Heart right ventricle (tissue), 16 donors: ENCODE measurements around the gene FRMD6. TPM values are rescaled to one million over a fixed set of nuclear protein-coding genes. Genes with fewer than 3 reads are reported as not detected.

Experiments
- ATAC-seq, 8 donors: fragments of 200-7000 bp; cut with Tn5 transposase; one replicate each; pipeline ENCODE4 v1.9.1; 2020; ENCODE audit warnings: mild to moderate bottlenecking in 8 of 8, moderate library complexity in 8 of 8, moderate number of reproducible peaks in 1 of 8
- DNase-seq, 2 donors: peaks; one replicate each; pipeline ENCODE4 v3.0.0-alpha.2; 2020
- H3K27ac ChIP-seq, 10 donors: fragments of 200-600 bp; sonication (generic) in 2 of 10; one replicate each; pipeline versions ENCODE4 v1.5.0 to v1.8.0; 2020 to 2022; ENCODE audit warnings: mild to moderate bottlenecking in 3 of 10
- H3K27me3 ChIP-seq, 7 donors: fragments of 200-600 bp; one replicate each; pipeline ENCODE4 v1.8.0; 2021 to 2022; ENCODE audit warnings: mild to moderate bottlenecking in 2 of 7
- H3K36me3 ChIP-seq, 9 donors: fragments of 200-600 bp; sonication (generic) in 1 of 9; one replicate each; pipeline versions ENCODE4 v1.5.0 to v1.8.0; 2020 to 2022; ENCODE audit warnings: mild to moderate bottlenecking in 2 of 9
- H3K4me1 ChIP-seq, 9 donors: fragments of 200-600 bp; sonication (generic) in 1 of 9; one replicate each; pipeline versions ENCODE4 v1.5.0 to v1.8.0; 2020 to 2022; ENCODE audit warnings: mild to moderate bottlenecking in 4 of 9
- H3K4me3 ChIP-seq, 10 donors: fragments of 200-600 bp; sonication (generic) in 2 of 10; one replicate each; pipeline versions ENCODE4 v1.5.0 to v1.8.0; 2020 to 2022; ENCODE audit warnings: mild to moderate bottlenecking in 7 of 10, moderate library complexity in 2 of 10
- H3K9me3 ChIP-seq, 11 donors: fragments of 200-600 bp in 10 of 11; sonication (generic) in 2 of 11; one replicate each; pipeline versions ENCODE4 v1.5.0 to v1.8.0; 2013 to 2022; ENCODE audit warnings: mild to moderate bottlenecking in 2 of 11, control low read depth in 1 of 11, moderate library complexity in 1 of 11
- WGBS, 2 donors: extraction: QIAGEN DNeasy Blood & Tissue Kit; methylation state at CpG; one replicate each; pipeline ENCODE4 v1.1.7; 2013; ENCODE audit warnings: inconsistent platforms in 1 of 2; 5-methylcytosine and 5-hydroxymethylcytosine counted together
- intact Hi-C, 10 donors: fragments of 100-400 bp; cut with DNase I; formaldehyde crosslinking; loops; one replicate each; pipeline versions ENCODE4 v1.11.1 to v1.14.2; 2022
- polyA plus RNA-seq, 2 donors: library from polyadenylated mRNA; stranded (reverse); fragments of 200-250 nt; gene quantifications; one replicate each; pipeline ENCODE4 v1.2.3, GENCODE V29; 2013
- total RNA-seq, 10 donors: library from RNA; stranded (reverse); fragmentation: NEBNext Ultra II Directional in 3 of 10; extraction: Animal tissue kit (Norgen Biotek cat#: 25700) in 3 of 10; gene quantifications; one replicate each; pipeline versions ENCODE4 v1.2.1 to v1.2.4, GENCODE V29; 2021 to 2023
- TF ChIP-seq, protein P1 (sequence below), 9 donors: fragments of 200-600 bp; sonication (generic) in 2 of 9; IDR thresholded peaks; one replicate each; pipeline versions ENCODE4 v1.5.0 to v1.8.0; 2021 to 2022; ENCODE audit warnings: antibody characterized with exemption in 9 of 9, mild to moderate bottlenecking in 5 of 9, moderate library complexity in 1 of 9
- donor health status: Arrhythmogenic right ventricular cardiomyopathy.
- donor health status: ischemic (EF 13 %, LVEDD 7.1; RV severe dilation, severe dysfunction).
- donor health status: healthy with polysubstance abuse.
- donor health status: DM: no; HTN: yes; CAD: no.
- donor health status: DM: no; HTN: no; CAD: no.
- donor health status: ischemic (EF 25% LVEDD 6.9; RV normal size, moderate dysfunction).
- donor health status: ischemic (EF 25% LVEDD 5.7; RV mildly dilated, moderate dysfunction).
- donor health status: healthy.
- donor health status: DM: yes; HTN: yes; CAD: no.
- donor health status: Ischemic cardiomyopathy.
- donor health status: ischemic (EF 35%, LVEDD 5.7; RV mildly dilated, moderate dysfunction).
- donor health status: nonischemic (EF 11% LVEDD 7.7; RV severe dilation, severe dysfunction).
- donor health status: DM: yes; HTN: yes; CAD: no.
- donor health status: PGD.
- donor health status: ischemic (EF 29% LVEDD 5.4; RV normal size, mild dysfunction).
- donor health status: nonischemic (EF 23%, LVEDD 6.1; RV moderate dilation, normal function).

Gene FRMD6
- total and polyA plus RNA-seq, 12 donors, result 2.2 to 14.2 (median 6.6) TPM

DNA sequence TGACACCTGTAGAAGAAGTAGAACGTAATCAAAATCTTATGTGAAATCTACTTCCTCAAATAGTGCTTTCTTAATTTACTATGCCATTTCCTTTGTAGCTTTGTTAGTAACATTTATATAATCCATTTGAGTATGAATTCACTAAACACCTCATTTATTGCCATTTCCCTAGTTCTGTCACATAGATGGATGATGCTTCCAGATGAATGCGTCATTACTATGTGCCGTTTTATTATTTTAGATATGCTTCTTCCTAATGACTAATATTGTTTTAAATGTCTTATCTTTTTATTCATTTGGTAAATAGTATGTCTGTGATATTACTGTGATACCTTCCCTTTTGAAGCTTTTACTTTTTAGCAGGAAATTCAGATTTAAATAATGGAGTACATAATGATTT lies 14.4 kb downstream of the FRMD6 start:
- no peak overlapping the region for H3K4me3 ChIP-seq
- peaks cover 0 to 12% (median 0%) of the 10 kb centered on the region in 11 donors for H3K9me3 ChIP-seq
- no peak overlapping the region for H3K27ac ChIP-seq
- H3K36me3 ChIP-seq, result no peaks in the 10 kb centered on the region
- 88 to 94% methylated on average over 3 of the region's 3 CpGs for WGBS, 2 donors
- H3K4me1 ChIP-seq, result peaks cover 0 to 15% (median 0%) of the 10 kb centered on the region in 9 donors
- TF ChIP-seq, protein P1, sequence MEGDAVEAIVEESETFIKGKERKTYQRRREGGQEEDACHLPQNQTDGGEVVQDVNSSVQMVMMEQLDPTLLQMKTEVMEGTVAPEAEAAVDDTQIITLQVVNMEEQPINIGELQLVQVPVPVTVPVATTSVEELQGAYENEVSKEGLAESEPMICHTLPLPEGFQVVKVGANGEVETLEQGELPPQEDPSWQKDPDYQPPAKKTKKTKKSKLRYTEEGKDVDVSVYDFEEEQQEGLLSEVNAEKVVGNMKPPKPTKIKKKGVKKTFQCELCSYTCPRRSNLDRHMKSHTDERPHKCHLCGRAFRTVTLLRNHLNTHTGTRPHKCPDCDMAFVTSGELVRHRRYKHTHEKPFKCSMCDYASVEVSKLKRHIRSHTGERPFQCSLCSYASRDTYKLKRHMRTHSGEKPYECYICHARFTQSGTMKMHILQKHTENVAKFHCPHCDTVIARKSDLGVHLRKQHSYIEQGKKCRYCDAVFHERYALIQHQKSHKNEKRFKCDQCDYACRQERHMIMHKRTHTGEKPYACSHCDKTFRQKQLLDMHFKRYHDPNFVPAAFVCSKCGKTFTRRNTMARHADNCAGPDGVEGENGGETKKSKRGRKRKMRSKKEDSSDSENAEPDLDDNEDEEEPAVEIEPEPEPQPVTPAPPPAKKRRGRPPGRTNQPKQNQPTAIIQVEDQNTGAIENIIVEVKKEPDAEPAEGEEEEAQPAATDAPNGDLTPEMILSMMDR (IDR thresholded peaks at IDR 0.05), result no peak
- H3K27me3 ChIP-seq, result no peaks in the 10 kb centered on the region
- intact Hi-C loops, result no loop called here
- no peak for DNase-seq
- ATAC-seq, result no peak

GRCh38 chr14:51666826-51667225 lies 15.1 kb downstream of the FRMD6 start:
- Histone ChIP-seq H3K27ac (no peak overlapping the region), H3K4me3 (no peak overlapping the region), H3K9me3 (peaks cover 0 to 12% (median 0%) of the 10 kb centered on the region in 11 donors), H3K36me3 (no peaks in the 10 kb centered on the region), H3K4me1 (peaks cover 0 to 15% (median 0%) of the 10 kb centered on the region in 9 donors), H3K27me3 (no peaks in the 10 kb centered on the region)
- ATAC-seq (no peak), DNase-seq (no peak)
- TF ChIP-seq, protein P1 (IDR thresholded peaks at IDR 0.05), result no peak
- 79 to 86% methylated on average over 4 of the region's 4 CpGs for WGBS, 2 donors
- intact Hi-C loops, result no loop called here

DNA sequence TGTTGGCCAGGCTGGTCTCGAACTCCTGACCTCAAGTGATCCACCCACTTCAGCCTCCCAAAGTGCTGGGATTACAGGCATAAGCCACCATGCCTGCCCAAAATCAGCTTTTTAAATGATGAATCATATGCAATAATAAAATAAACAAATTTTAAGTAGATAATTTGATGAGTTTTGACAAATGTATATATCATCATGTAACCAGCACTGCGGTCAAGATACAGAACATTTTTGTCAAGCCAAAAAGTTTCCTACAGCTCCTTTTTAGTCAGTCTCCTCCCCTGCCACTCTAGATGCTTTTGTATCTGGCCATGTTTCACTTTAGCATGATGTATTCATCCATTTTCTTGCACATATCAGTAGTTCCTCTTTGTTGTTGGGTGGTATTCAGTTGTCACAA lies 17.2 kb downstream of the FRMD6 start:
- TF ChIP-seq, protein P1 (IDR thresholded peaks at IDR 0.05), result no peak
- no peak for ATAC-seq
- H3K4me3 ChIP-seq, result no peak overlapping the region
- H3K27ac ChIP-seq, result no peak overlapping the region
- H3K27me3 ChIP-seq, result no peaks in the 10 kb centered on the region
- peaks cover 0 to 16% (median 0%) of the 10 kb centered on the region in 11 donors for H3K9me3 ChIP-seq
- intact Hi-C loops, result no loop called here
- DNase-seq, result no peak
- no peaks in the 10 kb centered on the region for H3K36me3 ChIP-seq
- peaks cover 0 to 15% (median 0%) of the 10 kb centered on the region in 9 donors for H3K4me1 ChIP-seq
- WGBS, 2 donors, result 96 to 97% methylated on average over 2 of the region's 2 CpGs

DNA sequence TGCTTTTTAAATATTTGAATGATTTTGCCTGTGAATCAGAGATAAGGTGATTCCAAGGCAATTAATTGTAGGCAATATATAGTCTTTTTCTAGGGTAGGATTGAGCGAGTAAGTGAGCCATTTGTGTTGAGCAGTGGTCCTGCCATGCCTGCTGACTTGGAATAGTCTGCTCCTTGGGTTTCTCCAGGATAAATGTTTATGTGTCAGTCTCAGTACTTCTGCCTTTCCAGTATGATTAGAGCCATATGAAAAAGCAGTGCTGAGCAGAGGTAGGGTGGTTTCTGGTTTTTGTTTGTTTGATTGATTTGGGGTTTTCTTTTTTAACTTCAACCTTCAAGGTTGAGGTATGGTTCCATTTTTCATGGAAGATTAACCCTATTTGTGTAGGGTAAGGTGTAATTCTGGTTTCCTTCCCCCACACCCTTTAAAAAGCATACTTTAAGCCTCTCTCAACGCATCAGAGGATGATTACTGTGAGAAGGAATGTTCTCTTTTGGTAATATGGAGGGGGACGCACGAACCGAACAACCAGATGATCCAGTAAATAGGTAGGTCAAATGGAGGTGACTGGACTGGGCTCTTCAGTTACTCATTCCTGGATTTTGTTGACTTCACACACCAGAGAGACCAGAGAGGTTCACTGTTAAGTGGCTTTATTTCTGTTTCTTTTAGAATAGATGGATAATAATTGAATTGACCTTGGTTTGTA lies 22.7 kb downstream of the FRMD6 start:
- Histone ChIP-seq H3K4me1 (peaks cover 0 to 40% (median 14%) of the 10 kb centered on the region in 9 donors), H3K27me3 (no peaks in the 10 kb centered on the region), H3K4me3 (no peak overlapping the region), H3K9me3 (peaks cover 0 to 10% (median 0%) of the 10 kb centered on the region in 11 donors), H3K36me3 (no peaks in the 10 kb centered on the region), H3K27ac (no peak overlapping the region)
- ATAC-seq (no peak), DNase-seq (no peak)
- intact Hi-C loops, result no loop called here
- 94 to 96% methylated on average over 5 of the region's 5 CpGs for WGBS, 2 donors
- TF ChIP-seq, protein P1 (IDR thresholded peaks at IDR 0.05), result no peak
